Measurements from ENCODE around the gene PSTPIP1. TPM values are rescaled to one million over a fixed set of nuclear protein-coding genes. Genes with fewer than 3 reads are reported as not detected.

The PSTPIP1 gene
- total and polyA plus RNA-seq, 9 of the 15 experiments (the other 6 are each of a cell fraction or from before 2014, with no cell fraction given): not detected

DNA sequence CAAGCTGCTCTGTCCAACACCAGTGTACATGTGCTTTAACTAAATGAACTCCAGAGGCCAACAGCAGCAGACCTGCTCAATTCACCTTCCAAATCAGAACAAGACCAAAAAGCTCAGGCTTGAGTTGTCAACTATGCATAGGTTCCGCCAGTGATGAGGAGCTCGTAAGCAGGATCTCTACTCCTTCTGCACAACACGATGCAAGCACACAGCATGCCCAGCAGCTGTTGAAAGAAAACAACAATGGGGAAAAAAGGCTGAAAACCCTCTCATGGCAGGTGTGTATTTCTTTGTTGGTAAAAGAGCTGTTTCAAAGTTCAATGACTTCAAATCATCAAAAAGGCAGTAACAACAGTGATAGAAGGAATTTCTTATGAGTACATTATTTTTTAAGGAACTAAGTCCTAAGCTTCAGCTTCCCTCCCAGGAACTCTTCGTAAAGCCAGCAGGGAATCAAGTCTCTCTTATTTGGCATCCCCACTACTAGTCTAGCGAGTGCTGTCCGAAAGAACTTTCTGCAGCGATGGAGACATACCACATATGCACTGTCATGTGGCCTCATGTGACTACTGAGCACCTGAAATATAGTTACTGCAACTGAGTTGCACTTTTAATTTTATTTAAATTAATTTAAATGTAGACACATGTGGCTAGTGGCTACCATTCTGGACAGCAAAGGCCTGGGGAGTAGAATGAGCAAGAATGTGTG is 51.9 kb downstream of the PSTPIP1 start (continued):
- no peak for TF ChIP-seq TARDBP (IDR thresholded peaks at IDR 0.05)
- TF ChIP-seq, protein P1, sequence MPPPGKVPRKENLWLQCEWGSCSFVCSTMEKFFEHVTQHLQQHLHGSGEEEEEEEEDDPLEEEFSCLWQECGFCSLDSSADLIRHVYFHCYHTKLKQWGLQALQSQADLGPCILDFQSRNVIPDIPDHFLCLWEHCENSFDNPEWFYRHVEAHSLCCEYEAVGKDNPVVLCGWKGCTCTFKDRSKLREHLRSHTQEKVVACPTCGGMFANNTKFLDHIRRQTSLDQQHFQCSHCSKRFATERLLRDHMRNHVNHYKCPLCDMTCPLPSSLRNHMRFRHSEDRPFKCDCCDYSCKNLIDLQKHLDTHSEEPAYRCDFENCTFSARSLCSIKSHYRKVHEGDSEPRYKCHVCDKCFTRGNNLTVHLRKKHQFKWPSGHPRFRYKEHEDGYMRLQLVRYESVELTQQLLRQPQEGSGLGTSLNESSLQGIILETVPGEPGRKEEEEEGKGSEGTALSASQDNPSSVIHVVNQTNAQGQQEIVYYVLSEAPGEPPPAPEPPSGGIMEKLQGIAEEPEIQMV (tag; conservative IDR thresholded peaks at IDR 0.05; ENCODE audit: low read depth): no peak
- no peak for TF ChIP-seq TCF7L2 (IDR thresholded peaks at IDR 0.05; ENCODE audit: low read depth, low read length)

DNA sequence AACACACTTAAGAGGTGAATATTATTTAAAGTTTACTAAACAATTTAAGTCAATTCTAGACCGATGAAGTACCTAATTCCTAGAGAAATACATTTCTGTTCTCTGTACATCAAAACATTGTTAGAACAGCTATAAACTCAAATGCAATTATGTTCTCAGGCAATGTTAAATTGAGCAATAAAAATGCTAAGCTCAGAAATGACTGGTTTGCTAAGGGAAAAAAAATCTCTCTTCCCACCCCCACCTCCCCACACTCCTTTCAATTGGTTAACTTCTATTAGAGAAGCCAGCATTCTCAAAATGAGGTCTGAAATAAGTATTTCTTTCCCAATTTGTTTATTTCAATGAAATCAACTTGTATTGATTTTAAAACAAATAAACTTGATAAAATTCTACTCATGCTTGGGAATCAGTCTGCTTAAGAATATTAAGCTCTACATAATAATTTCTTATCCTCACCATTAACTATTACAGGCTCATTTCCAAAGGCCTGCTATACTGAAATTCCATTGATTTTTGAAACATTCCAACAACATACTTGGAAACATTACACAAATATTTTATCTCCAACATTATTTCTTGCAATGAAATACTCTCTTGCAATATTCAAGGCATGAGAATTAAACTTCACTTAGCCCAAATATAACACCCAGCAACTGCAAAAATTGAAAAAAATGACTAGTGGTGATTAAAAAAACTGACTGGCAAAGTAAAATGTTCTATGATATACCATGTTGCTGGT is 53.4 kb downstream of the PSTPIP1 start:
- Histone ChIP-seq H4K20me1 (replicated peaks; ENCODE audit: control insufficient read depth, insufficient read depth, low read length) (no peaks in the 10 kb centered on the region), H3K27me3 (ENCODE audit: control insufficient read depth in 2 of 2, insufficient read depth in 2 of 2, low read length in 2 of 2) (no peaks in the 10 kb centered on the region), H3K27ac (ENCODE audit: extremely low read depth, low read depth, low read length) (no peak overlapping the region), H3K4me2 (ENCODE audit: insufficient read depth, low read length) (no peak overlapping the region), H3K9ac (ENCODE audit: insufficient read depth in 1 of 2, low read depth in 2 of 2, low read length in 2 of 2) (no peak overlapping the region), H3K36me3 (ENCODE audit: control insufficient read depth, insufficient read depth, low read length) (peaks cover 63% of the 10 kb centered on the region), H3K9me3 (replicated peaks; ENCODE audit: control insufficient read depth, insufficient read depth, low read depth, low read length) (no peaks in the 10 kb centered on the region), H3K9me1 (ENCODE audit: control insufficient read depth, insufficient read depth, low read length) (no peaks in the 10 kb centered on the region), H3K4me3 (no peak overlapping the region), H3K4me1 (replicated peaks in 1 of 2; ENCODE audit: control insufficient read depth in 2 of 2, insufficient read depth in 2 of 2, low read length in 2 of 2) (no peaks in the 10 kb centered on the region), H3K79me2 (ENCODE audit: control insufficient read depth, insufficient read depth, low read length) (no peaks in the 10 kb centered on the region), H2AFZ (ENCODE audit: low read depth, low read length) (no peak overlapping the region)
- in situ Hi-C loops (cut with MboI) (no loop called here), intact Hi-C loops (cut with micrococcal nuclease) (no loop called here)
- POLR2A ChIA-PET: interaction anchor here (1.2 kb wide), 1 partner anchor 11 kb away, joined by 7 read pairs; no protein-coding TSS in a partner anchor
- DNase-seq (ENCODE audit: extremely low read depth in 1 of 4, low spot score in 3 of 4) (no peak), ATAC-seq (no peak), FAIRE-seq (no peak)
- TF ChIP-seq, protein P2, sequence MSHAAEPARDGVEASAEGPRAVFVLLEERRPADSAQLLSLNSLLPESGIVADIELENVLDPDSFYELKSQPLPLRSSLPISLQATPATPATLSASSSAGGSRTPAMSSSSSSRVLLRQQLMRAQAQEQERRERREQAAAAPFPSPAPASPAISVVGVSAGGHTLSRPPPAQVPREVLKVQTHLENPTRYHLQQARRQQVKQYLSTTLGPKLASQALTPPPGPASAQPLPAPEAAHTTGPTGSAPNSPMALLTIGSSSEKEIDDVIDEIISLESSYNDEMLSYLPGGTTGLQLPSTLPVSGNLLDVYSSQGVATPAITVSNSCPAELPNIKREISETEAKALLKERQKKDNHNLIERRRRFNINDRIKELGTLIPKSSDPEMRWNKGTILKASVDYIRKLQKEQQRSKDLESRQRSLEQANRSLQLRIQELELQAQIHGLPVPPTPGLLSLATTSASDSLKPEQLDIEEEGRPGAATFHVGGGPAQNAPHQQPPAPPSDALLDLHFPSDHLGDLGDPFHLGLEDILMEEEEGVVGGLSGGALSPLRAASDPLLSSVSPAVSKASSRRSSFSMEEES (CRISPR knock-in tag; IDR thresholded peaks at IDR 0.05): no peak
- TF ChIP-seq ZNF561 (CRISPR knock-in tag; conservative IDR thresholded peaks at IDR 0.05): no peak
- TF ChIP-seq, protein P3, sequence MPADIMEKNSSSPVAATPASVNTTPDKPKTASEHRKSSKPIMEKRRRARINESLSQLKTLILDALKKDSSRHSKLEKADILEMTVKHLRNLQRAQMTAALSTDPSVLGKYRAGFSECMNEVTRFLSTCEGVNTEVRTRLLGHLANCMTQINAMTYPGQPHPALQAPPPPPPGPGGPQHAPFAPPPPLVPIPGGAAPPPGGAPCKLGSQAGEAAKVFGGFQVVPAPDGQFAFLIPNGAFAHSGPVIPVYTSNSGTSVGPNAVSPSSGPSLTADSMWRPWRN (IDR thresholded peaks at IDR 0.05; ENCODE audit: low read depth): no peak
- TF ChIP-seq NR4A1 (CRISPR knock-in tag; IDR thresholded peaks at IDR 0.05): no peak
- no peak for TF ChIP-seq NR4A1 (tag; IDR thresholded peaks at IDR 0.05)
- TF ChIP-seq ZNF3 (CRISPR knock-in tag; IDR thresholded peaks at IDR 0.05): no peak
- TF ChIP-seq, protein P4, sequence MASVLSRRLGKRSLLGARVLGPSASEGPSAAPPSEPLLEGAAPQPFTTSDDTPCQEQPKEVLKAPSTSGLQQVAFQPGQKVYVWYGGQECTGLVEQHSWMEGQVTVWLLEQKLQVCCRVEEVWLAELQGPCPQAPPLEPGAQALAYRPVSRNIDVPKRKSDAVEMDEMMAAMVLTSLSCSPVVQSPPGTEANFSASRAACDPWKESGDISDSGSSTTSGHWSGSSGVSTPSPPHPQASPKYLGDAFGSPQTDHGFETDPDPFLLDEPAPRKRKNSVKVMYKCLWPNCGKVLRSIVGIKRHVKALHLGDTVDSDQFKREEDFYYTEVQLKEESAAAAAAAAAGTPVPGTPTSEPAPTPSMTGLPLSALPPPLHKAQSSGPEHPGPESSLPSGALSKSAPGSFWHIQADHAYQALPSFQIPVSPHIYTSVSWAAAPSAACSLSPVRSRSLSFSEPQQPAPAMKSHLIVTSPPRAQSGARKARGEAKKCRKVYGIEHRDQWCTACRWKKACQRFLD (CRISPR knock-in tag; IDR thresholded peaks at IDR 0.05): no peak
- no peak for TF ChIP-seq NCOR1 (IDR thresholded peaks at IDR 0.05)
- no peak for TF ChIP-seq SAP30 (IDR thresholded peaks at IDR 0.05; ENCODE audit: borderline replicate concordance, insufficient read depth, low read depth, low read length, poor library complexity, severe bottlenecking)
- TF ChIP-seq MXI1 (IDR thresholded peaks at IDR 0.05; ENCODE audit: low read depth, low read length): no peak
- no peak for TF ChIP-seq BRF1 (IDR thresholded peaks at IDR 0.05; ENCODE audit: borderline replicate concordance, extremely low read depth, insufficient read length)
- no TSS peak for BruUV-seq (replicated peaks)
- WGBS (ENCODE audit: insufficient coverage, low coverage, missing lambda C conversion rate): 100% methylated on average over 1 of the region's 1 CpG
- CTCF ChIA-PET (ENCODE audit: low intra/inter-chr PET ratio): no interaction called here

Data from K562 (cell line).